Cardiac fibroblast (primary cell): ENCODE results near the gene CCL7.

Source experiments
- DNase-seq, 2 donors: peaks; one replicate each; pipeline versions ENCODE4 v3.0.0 to v3.0.0-alpha.2; 2010; ENCODE audit warnings: low read depth in 2 of 2
- H3K4me3 ChIP-seq, 2 donors: replicated peaks in 1 of 2; 1 replicate in 1 of 2; 2 replicates in 1 of 2; pipeline ENCODE4 v1.5.1; 2011; ENCODE audit warnings: low read depth in 2 of 2, low read length in 2 of 2, mild to moderate bottlenecking in 2 of 2, moderate library complexity in 1 of 2
- TF ChIP-seq, protein P1 (sequence below): IDR thresholded peaks from one replicate; pipeline ENCODE4 v1.5.1; 2011; ENCODE audit warnings: low read depth, mild to moderate bottlenecking, low read length, inconsistent platforms

CCL7 gene

GRCh38 chr17:34269969-34270368 lies at the start of gene CCL7:
Gene CCL7 (plus strand): TSS chr17:34270221. CDS start chr17:34270291, 70 bp downstream.
- H3K4me3 ChIP-seq = no peak within 1 kb of the TSS
- TF ChIP-seq, protein P1, sequence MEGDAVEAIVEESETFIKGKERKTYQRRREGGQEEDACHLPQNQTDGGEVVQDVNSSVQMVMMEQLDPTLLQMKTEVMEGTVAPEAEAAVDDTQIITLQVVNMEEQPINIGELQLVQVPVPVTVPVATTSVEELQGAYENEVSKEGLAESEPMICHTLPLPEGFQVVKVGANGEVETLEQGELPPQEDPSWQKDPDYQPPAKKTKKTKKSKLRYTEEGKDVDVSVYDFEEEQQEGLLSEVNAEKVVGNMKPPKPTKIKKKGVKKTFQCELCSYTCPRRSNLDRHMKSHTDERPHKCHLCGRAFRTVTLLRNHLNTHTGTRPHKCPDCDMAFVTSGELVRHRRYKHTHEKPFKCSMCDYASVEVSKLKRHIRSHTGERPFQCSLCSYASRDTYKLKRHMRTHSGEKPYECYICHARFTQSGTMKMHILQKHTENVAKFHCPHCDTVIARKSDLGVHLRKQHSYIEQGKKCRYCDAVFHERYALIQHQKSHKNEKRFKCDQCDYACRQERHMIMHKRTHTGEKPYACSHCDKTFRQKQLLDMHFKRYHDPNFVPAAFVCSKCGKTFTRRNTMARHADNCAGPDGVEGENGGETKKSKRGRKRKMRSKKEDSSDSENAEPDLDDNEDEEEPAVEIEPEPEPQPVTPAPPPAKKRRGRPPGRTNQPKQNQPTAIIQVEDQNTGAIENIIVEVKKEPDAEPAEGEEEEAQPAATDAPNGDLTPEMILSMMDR = no peak
- peak; percentile 48 to 72 for DNase-seq

GRCh38 chr17:34220752-34221395 lies 49.1 kb upstream of the CCL7 start:
- TF ChIP-seq, protein P1 = no peak
- peak in 1 of 2 donors; percentile 41 for DNase-seq
- no peak overlapping the region for H3K4me3 ChIP-seq

DNA sequence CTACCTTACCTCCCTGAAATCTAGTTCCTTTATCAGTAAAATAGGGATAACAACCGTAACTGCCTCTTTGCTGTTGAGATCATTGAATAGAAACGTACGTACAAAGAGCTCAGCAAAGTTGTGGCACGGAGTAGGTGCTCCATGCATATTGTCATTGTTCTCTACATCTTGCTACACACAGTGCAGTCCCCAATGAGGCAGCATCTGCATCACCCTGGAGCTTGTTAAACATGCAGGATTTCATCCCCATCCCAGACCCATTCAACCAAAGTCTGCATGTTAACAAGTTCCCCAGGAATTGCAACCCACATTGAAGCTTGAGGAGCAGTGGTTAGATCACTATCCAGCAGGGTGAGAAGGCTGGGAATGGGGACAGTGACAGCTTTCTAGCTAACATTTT lies 48.6 kb upstream of the CCL7 start:
- no peak overlapping the region for H3K4me3 ChIP-seq
- TF ChIP-seq, protein P1 = no peak
- no peak for DNase-seq

- DNase-seq = no peak
- TF ChIP-seq, protein P1 = no peak
- no peak overlapping the region for H3K4me3 ChIP-seq
Observed at GRCh38 chr17:34222722-34223497, 47.1 kb upstream of the CCL7 start.

DNA sequence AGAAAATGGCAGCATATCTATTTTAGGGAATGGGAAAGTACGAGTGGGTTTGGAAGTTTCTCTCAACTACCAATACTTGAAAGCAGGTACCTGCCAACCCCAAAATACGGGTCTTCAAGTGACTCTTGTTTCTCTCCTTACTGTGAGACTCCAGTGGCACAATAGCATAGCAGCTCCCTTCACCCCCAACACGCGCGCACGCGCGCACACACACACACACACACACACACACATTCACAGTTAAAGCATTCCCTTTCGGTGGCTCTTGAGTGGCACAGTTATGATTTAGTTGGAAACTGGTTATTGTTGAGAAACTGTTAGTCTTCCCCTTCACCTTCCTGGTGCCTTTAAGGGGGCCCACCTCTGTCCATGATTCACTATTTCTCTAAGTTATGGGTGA lies 45.0 kb upstream of the CCL7 start:
- no peak overlapping the region for H3K4me3 ChIP-seq
- TF ChIP-seq, protein P1 = no peak
- no peak for DNase-seq

GRCh38 chr17:34226011-34226743 lies 43.8 kb upstream of the CCL7 start:
- TF ChIP-seq, protein P1 = no peak
- no peak for DNase-seq
- no peak overlapping the region for H3K4me3 ChIP-seq
